ENCODE data around the gene MESD. TPM values are rescaled to one million over a fixed set of nuclear protein-coding genes. Genes with fewer than 3 reads are reported as not detected.

MESD gene
- total RNA-seq, 6 experiments from 2014 or later: 10.8 to 16.7 (median 14.6) TPM

- no peaks in the 10 kb centered on the region for H3K9me3 ChIP-seq
- DNase-seq: peak; percentile 69 to 76 (median 70)
- no peaks in the 10 kb centered on the region for H3K36me3 ChIP-seq
- H3K27me3 ChIP-seq: no peaks in the 10 kb centered on the region
- peak; percentile 38 to 61 (median 54) for ATAC-seq
- intact Hi-C loops (cut with DNase I): no loop called here
- peak; percentile 3 for TF ChIP-seq POLR2A (IDR thresholded peaks at IDR 0.05)
- no peak for TF ChIP-seq CTCF (IDR thresholded peaks at IDR 0.05)
- H3K27ac ChIP-seq: peak overlapping the region; percentile 91 to 97 (median 96)
- WGBS (ENCODE audit: insufficient coverage, low coverage, low lambda C conversion rate, missing lambda C conversion rate): 3% methylated on average over 14 of the region's 110 CpGs
- H3K4me3 ChIP-seq: peak overlapping the region; percentile 77 to 96 (median 85)
- H3K4me1 ChIP-seq: peaks cover 0 to 41% (median 15%) of the 10 kb centered on the region in 4 donors
Observed at GRCh38 chr15:81001152-81002008, 11.8 kb upstream of the MESD start.

- intact Hi-C loops (cut with DNase I): no loop called here
- Histone ChIP-seq H3K27me3 (no peaks in the 10 kb centered on the region), H3K36me3 (no peaks in the 10 kb centered on the region), H3K27ac (peak within 1 kb of the TSS; percentile 91 to 97 (median 96)), H3K9me3 (no peaks in the 10 kb centered on the region), H3K4me1 (peaks cover 0 to 35% (median 12%) of the 10 kb centered on the region in 4 donors), H3K4me3 (peak within 1 kb of the TSS; percentile 77 to 96 (median 85))
- DNase-seq: peak; percentile 90 to 94 (median 92)
- ATAC-seq: peak; percentile 77 to 82 (median 78)
- TF ChIP-seq CTCF (IDR thresholded peaks at IDR 0.05) (no peak), POLR2A (IDR thresholded peaks at IDR 0.05) (peak; percentile 94)
- WGBS (ENCODE audit: insufficient coverage, low coverage, low lambda C conversion rate, missing lambda C conversion rate): 0% methylated on average over 9 of the region's 66 CpGs
Observed at GRCh38 chr15:81000624-81001151, 11.1 kb upstream of the MESD start, which contains the start of gene TLNRD1. Gene TLNRD1 (plus strand): TSS chr15:81000923. CDS start chr15:81002272, 1,349 bp downstream.

- Histone ChIP-seq H3K27me3 (no peaks in the 10 kb centered on the region), H3K36me3 (no peaks in the 10 kb centered on the region)
Observed at GRCh38 chr15:81000144-81000623, 10.6 kb upstream of the MESD start.

More at GRCh38 chr15:81000144-81000623, 10.6 kb upstream of the MESD start:
- Histone ChIP-seq H3K4me1 (peaks cover 0 to 30% (median 10%) of the 10 kb centered on the region in 4 donors), H3K9me3 (no peaks in the 10 kb centered on the region), H3K4me3 (peak overlapping the region; percentile 77 to 96 (median 85)), H3K27ac (peak overlapping the region; percentile 91 to 97 (median 96))
- TF ChIP-seq CTCF (IDR thresholded peaks at IDR 0.05) (no peak), POLR2A (IDR thresholded peaks at IDR 0.05) (no peak)
- WGBS (ENCODE audit: insufficient coverage, low coverage, low lambda C conversion rate, missing lambda C conversion rate): 5% methylated on average over 18 of the region's 21 CpGs
- no peak for DNase-seq
- ATAC-seq: peak; percentile 3
- intact Hi-C loops (cut with DNase I): no loop called here

Data from right lobe of liver (tissue), 6 donors.